Activated T-cell treated with anti-CD3 and anti-CD28 coated beads for 4 hours (primary cell): ENCODE measurements around the gene RASSF3.
A peak's percentile ranks its signal among the peaks of the same experiment; 100 is the strongest.
"Not testable (repeated sequence)": the region's sequence is repeated elsewhere in the genome, so short reads cannot be mapped to it uniquely, and the experiment has no call there.

Source experiments
- DNase-seq: peaks from one replicate; pipeline ENCODE4 v3.0.0-alpha.2; 2020

The RASSF3 gene, protein sequence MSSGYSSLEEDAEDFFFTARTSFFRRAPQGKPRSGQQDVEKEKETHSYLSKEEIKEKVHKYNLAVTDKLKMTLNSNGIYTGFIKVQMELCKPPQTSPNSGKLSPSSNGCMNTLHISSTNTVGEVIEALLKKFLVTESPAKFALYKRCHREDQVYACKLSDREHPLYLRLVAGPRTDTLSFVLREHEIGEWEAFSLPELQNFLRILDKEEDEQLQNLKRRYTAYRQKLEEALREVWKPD

GRCh38 chr12:64610079-64610659 is at the start of gene RASSF3:
Gene RASSF3, plus strand, starts transcription at chr12:64610495. Its CDS starts 138 bp downstream, at chr12:64610633.
- peak; percentile 54 for DNase-seq

DNA sequence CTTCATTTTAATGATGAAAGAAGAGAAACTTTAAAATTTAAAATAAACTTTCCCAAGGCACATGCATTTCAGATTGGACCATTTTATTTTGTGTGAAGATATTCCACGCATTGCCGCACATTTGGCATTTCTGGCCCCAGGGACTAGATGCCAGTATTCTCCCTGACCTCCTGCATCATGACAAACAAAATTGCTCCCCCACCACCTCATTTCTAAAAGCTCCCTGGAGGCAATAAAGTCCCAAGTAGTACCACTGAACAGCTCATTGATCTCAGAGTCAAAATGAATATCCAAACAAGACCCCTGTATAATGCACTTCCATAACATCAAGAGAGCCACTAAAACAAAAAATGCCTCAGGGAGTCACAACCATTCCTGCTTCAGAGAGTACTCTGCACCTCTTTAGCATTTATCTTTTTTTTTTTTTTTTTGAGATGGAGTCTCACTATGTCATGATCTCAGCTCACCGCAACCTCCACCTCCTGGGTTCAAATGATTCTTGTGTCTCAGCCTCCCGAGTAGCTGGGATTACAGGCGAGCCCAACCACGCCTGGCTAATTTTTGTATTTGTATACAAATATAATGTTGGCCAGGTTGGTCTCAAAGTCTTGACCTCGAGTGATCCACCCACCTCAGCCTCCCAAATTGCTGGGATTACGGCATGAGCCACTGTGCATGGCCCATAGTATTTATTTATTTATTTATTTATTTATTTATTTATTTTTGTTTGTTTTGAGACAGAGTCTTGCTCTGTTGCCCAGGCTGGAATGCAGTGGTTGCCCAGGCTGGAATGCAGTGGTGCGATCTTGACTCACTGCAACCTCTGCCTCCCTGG is 48.8 kb upstream of the RASSF3 start:
- no peak for DNase-seq

GRCh38 chr12:64566122-64566521 is 44.2 kb upstream of the RASSF3 start:
- DNase-seq = no peak

GRCh38 chr12:64566831-64567517 is 43.3 kb upstream of the RASSF3 start:
- DNase-seq = no peak

DNA sequence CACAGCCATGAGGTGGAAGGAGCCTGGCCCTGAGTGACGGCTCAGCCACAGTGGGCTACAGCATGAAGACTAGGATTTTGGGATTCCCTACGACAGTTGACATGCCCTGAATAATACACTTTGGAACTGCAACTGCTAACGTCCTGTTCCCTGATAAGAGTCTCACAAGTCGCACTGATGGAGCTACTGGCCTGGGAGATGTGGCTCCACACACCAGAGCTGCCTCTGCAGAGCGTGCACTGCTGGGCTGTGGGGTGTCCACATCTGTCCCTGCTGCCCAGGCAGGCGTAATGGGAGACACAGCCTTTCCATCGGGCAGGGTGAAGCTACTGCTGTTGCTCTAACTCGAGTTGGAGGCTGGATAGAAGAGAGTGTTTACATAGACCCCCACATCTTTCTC is 42.7 kb upstream of the RASSF3 start:
- DNase-seq = no peak

DNA sequence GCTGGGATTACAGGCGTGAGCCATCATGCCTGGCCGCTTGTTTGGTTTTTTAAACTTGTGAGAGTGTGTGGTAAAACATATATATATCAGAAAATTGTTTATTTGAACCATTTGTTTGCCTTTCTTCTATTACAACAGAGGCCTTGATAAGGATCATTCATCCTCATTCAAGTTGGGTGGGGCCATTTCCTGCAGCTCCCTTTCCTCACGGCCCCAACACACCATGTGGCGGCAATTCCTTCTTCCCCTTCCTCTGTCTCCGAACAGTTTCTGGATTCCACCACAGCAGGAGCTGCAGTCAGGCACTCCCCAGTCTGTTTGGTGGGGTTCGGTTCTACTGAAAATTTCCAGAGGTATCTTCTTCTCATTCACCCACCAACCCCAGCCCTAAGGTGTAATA is 42.0 kb upstream of the RASSF3 start:
- DNase-seq = no peak

DNA sequence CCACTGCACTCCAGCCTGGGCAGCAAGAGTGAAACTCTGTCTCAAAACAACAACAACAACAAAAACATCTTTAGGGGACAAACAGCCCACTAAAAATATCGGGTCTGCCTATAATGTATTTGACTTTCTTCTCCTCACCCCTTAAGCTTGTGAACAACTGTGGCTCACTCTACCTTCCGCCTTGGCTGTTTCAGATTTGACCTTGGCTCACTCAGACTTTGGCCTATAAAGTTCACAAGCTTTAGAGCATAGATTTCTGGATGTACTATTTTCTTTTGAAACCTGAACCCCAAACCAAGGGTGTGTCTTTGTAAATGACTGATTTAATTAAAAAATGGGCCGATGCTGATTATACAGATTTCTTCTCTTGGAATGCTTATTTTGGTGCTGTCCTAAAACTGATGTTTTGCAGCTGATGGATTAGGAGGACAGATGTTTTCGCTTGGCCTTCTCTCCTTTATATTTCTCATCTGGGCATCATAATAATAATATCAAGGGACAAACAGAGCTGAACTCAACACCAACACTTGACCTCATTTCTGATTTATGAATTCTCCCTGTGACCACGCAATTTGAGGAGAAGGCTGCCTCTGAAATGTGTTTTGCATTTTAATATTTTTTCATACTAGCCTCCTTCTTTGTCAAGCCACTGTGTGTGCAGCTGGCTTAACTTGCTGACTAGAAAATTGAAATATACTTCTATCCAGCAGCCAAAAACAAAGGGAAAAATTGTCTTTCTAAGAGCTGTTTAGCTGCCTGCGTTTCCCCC is 40.2 kb upstream of the RASSF3 start:
- no peak for DNase-seq

DNA sequence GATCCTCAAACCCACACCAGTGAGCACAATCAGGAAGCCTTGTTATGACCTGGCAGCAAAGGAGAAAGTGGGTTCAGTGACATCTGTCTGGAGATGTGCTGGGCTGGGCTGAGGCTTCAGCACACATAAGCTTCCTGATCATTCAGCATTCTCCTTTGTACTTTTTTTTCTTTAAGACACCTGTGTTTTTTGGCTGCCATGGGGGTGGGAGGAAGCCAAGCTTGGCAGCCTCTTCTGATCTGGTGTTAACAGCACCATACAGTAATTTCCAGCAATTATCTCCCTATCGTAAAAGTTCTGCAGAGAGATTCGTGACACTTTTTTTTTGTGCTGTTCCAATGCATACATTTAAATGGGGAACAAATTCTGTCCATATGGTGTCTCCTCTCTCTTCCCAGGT is 38.9 kb upstream of the RASSF3 start:
- DNase-seq = no peak

- no peak for DNase-seq
These were observed 38.1 kb upstream of the RASSF3 start for GRCh38 chr12:64572241-64572640.

- DNase-seq = no peak
These were observed 35.5 kb upstream of the RASSF3 start for GRCh38 chr12:64574837-64575236.

DNA sequence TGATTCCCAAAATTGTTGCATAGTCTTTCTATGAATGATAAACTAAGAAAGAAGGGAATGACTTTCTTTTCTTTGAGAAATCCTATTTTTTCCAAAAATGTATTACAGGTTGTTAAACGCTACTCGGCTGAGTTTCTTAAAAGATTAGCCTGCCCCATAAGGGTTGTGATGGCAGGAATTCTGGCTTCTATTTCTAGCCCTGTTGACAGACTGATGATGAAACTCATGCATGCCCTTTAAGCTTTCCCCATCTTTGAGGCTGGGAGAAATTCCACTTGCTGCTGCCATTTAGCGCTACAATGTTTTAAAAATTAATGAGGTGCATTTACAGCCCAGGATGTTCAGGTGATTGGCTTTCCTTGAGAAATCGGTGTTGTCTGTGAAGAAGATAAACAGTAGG is 33.2 kb upstream of the RASSF3 start:
- DNase-seq = no peak

- DNase-seq = no peak
These were observed 31.7 kb upstream of the RASSF3 start for GRCh38 chr12:64578566-64578965.

DNA sequence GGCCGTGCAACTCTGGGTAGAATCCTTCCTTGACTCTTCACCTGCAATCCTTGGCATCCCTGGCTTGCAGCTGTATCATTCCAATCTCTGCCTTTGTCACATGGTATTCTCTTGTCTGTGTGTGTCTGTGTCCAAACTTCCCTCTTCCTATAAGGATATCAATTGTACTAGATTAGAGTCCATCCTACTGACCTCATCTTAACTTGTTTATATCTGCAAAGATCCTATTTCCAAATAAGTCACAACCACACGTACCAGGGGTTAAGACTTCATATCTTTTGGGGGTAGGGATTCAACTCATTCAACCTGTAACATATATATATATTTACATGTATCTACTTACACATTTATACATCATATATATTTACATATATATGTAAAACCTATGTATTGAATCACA is 29.6 kb upstream of the RASSF3 start:
- DNase-seq = no peak

GRCh38 chr12:64582114-64582513 is 28.2 kb upstream of the RASSF3 start:
- DNase-seq = no peak

DNA sequence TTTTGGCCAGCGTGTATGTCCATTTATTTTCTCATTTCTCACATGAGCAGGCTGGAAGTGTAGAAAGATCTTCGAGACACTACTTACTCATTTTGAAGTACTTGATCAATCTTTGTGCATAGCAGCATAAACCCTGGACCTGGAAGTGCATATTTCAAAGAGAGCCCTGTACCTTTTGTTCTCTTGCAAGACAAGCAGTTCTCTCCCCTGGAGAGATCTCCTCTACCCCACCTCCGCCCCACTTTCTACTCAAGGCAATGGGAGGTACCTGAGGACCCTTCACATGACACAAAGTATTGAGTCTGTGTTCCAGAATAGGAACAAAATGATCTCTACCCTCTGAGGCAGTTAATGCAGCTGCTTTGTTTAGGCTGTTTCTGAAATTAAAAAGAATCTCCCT is 27.4 kb upstream of the RASSF3 start:
- DNase-seq = no peak

DNA sequence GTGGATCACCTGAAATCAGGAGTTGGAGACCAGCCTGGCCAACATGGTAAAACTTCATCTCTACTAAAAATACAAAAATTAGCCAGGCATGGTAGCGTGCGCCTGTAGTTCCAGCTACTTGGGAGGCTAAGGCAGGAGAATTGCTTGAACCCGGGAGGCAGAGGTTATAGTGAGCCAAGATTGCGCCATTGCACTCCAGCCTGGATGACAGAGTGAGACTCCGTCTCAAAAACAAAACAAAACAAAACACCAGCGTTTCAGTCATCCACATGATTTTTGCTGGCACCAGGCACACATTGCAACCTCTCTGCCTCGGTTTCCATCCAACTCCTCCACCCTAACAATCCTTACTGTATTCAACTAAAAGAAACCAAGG is 26.9 kb upstream of the RASSF3 start:
- not testable (repeated sequence) for DNase-seq

GRCh38 chr12:64583771-64584421 is 26.4 kb upstream of the RASSF3 start:
- DNase-seq = no peak

DNA sequence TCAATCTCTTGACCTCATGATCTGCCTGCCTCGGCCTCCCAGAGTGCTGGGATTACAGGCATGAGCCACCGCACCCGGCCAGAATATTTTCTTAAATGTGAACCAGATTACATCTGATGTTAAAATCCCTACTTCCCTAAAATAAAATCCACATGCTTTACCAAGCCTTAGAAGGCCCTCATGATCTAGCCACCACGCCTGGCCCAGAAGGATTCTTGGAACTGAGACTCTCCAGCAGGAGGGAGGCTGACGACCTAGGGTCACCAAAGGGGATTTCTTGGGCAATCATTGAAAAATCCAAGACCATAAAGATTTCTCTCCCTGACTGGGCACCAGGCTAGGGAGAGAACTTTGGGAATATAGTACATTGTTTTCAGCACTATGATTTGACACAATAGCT is 25.2 kb upstream of the RASSF3 start:
- DNase-seq = no peak

DNA sequence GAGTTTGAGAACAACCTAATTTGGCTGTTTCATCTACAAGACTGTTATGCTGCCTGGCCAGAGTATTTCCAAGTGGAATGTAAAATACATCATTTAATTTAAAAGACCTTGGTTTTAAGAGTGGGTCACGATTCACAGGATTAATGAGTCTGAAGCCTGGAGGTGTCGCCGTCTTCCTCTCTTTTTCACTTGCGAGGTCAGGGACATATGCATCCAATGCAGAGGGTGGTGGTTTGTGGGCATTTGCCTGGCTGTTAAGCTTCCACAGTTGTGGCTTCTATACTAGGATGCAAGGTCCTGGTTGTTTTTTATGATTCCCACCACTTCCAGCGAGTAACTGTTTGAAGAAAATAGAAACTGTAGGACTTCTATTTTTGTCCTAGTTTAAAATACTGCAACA is 22.8 kb upstream of the RASSF3 start:
- DNase-seq = no peak

- DNase-seq = no peak
These were observed 20.1 kb upstream of the RASSF3 start for GRCh38 chr12:64590183-64590582.

DNA sequence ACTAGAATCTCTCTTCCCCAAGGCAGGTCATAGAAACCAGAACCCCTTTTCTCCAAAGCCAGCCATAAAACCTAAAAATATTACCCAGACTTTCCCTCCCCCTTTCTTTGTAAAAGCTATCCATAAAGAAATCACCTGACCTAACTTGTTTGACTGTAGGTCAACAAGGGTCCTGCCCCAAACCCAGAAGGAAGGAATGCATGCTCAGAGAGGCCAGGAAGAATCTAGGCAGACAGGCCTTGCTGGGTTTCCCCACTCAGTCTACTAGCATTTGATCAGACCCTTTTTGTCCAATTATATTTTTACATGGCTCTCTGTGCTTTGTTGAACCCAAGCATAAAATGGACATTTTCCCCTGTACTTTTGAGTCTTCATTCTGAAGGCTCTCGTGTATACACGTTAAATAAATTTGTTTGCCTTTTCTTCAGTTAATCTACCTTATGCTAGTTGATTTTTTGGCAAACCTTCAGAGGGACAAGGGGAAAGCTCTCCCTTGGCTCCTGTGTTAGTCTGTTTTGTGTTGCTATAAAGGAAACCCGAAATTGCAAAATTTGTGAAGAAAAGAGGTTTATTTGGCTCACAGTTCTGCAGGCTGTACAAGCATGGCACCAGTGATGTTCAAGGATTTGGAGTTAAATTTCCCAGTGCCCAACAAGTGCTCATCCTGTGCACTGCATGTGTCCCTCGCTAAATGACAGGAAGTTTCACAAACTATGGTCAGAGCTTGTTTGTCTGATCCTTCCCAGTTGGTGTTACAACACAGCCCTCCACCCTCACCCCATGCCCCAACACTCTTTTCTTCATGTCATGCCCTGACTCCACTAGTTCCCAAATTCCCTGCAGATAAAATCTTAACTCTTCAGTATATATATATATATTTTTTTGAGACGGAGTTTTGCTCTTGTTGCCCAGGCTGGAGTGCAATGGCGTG is 14.2 kb upstream of the RASSF3 start:
- no peak for DNase-seq
